B cell (primary cell): Measurements from ENCODE around the gene GLIPR2. TPM values are rescaled to one million over a fixed set of nuclear protein-coding genes. Genes with fewer than 3 reads are reported as not detected.

Experiments used
- ATAC-seq: fragments of 200-7000 bp; cut with Tn5 transposase; one replicate; pipeline ENCODE4 v1.10.0; 2021; ENCODE audit warnings: low read depth, mild to moderate bottlenecking, moderate number of reproducible peaks, moderate library complexity
- CTCF ChIA-PET: fragments of 350-600 bp; sonication (Branson Sonifier 250); formaldehyde crosslinking; loops from one replicate; lab custom pipeline; 2021; ENCODE audit warnings: antibody characterized with exemption, inconsistent platforms; lab: Charles Lee
- POLR2A ChIA-PET: fragments of 350-600 bp; sonication (Branson Sonifier 250); formaldehyde crosslinking; loops from one replicate; lab custom pipeline; 2021; ENCODE audit warnings: antibody characterized with exemption; lab: Charles Lee
- DNase-seq: peaks from one replicate; pipeline ENCODE4 v3.0.0; 2013
- H2AFZ ChIP-seq: 2 replicates; pipeline ENCODE4 v1.6.1; 2012; ENCODE audit warnings: mild to moderate bottlenecking, low read depth, low read length; ENCODE audit not compliant: insufficient read depth, poor library complexity, severe bottlenecking
- H3K27ac ChIP-seq, 2 donors: 1 replicate in 1 of 2; 2 replicates in 1 of 2; pipeline ENCODE4 v1.5.1; 2012 to 2013; ENCODE audit warnings: low read length in 2 of 2, mild to moderate bottlenecking in 2 of 2, moderate library complexity in 1 of 2
- H3K27me3 ChIP-seq, 4 experiments: fragments of 200-600 bp in 1 of 4; sonication (generic) in 1 of 4; replicated peaks in 1 of 4; 1 replicate in 2 of 4; 2 replicates in 2 of 4; pipeline versions ENCODE4 v1.6.1 to v1.7.0; 2013 to 2016; ENCODE audit warnings: low read length in 3 of 4, mild to moderate bottlenecking in 2 of 4, mixed read lengths in 1 of 4, moderate library complexity in 1 of 4; ENCODE audit not compliant: insufficient read depth in 4 of 4, control insufficient read depth in 3 of 4; ENCODE audit errors: control extremely low read depth in 1 of 4
- H3K36me3 ChIP-seq, 2 experiments: replicated peaks in 1 of 2; 1 replicate in 1 of 2; 2 replicates in 1 of 2; pipeline versions ENCODE4 v1.6.1 to v1.7.1; 2013; ENCODE audit warnings: low read length in 1 of 2; ENCODE audit not compliant: insufficient read depth in 2 of 2, control insufficient read depth in 1 of 2; ENCODE audit errors: control extremely low read depth in 1 of 2, extremely low read depth in 1 of 2
- H3K4me1 ChIP-seq, 2 donors: fragments of 200-600 bp in 1 of 2; sonication (generic) in 1 of 2; 1 replicate in 1 of 2; 2 replicates in 1 of 2; pipeline versions ENCODE4 v1.5.1 to v1.6.1; 2013 to 2017; ENCODE audit warnings: low read length in 2 of 2; ENCODE audit not compliant: control insufficient read depth in 2 of 2, insufficient read depth in 2 of 2
- H3K4me2 ChIP-seq: replicated peaks from 2 replicates; pipeline ENCODE3; 2012; ENCODE audit warnings: mild to moderate bottlenecking, low read depth, low read length; ENCODE audit not compliant: poor library complexity, severe bottlenecking
- H3K4me3 ChIP-seq, 5 experiments: fragments of 200-600 bp in 1 of 5; sonication (generic) in 1 of 5; 1 replicate in 3 of 5; 2 replicates in 2 of 5; pipeline versions ENCODE4 v1.5.1 to v1.7.0; 2011 to 2016; ENCODE audit warnings: low read length in 4 of 5, mild to moderate bottlenecking in 4 of 5, low read depth in 2 of 5, control low read depth in 1 of 5, moderate library complexity in 1 of 5; ENCODE audit not compliant: insufficient read depth in 1 of 5; ENCODE audit errors: control extremely low read depth in 1 of 5, extremely low read depth in 1 of 5
- H3K79me2 ChIP-seq: fragments of 200-600 bp; sonication (generic); one replicate; pipeline ENCODE4 v1.6.0; 2016; ENCODE audit warnings: low read length; ENCODE audit not compliant: control insufficient read depth, insufficient read depth
- H3K9ac ChIP-seq: fragments of 200-600 bp; sonication (generic); 2 replicates; pipeline ENCODE4 v1.6.1; 2017; ENCODE audit warnings: mild to moderate bottlenecking, low read length, moderate library complexity
- H3K9me3 ChIP-seq, 3 donors: one replicate each; pipeline versions ENCODE4 v1.6.1 to v1.7.1; 2013; ENCODE audit warnings: low read length in 2 of 3; ENCODE audit not compliant: control insufficient read depth in 2 of 3, insufficient read depth in 1 of 3; ENCODE audit errors: control extremely low read depth in 1 of 3
- H4K20me1 ChIP-seq: 2 replicates; pipeline ENCODE4 v1.6.0; 2012; ENCODE audit warnings: mild to moderate bottlenecking, low read length; ENCODE audit not compliant: insufficient read depth, control insufficient read depth, poor library complexity, severe bottlenecking
- H3K27ac Mint-ChIP-seq: one replicate; pipeline ENCODE4 v1.8.0; 2021; ENCODE audit warnings: mixed read lengths
- H3K27me3 Mint-ChIP-seq: one replicate; pipeline ENCODE4 v1.8.0; 2021; ENCODE audit warnings: mixed read lengths
- H3K4me1 Mint-ChIP-seq: one replicate; pipeline ENCODE4 v1.8.0; 2021; ENCODE audit warnings: mixed read lengths
- H3K4me3 Mint-ChIP-seq: one replicate; pipeline ENCODE4 v1.8.0; 2021; ENCODE audit warnings: mixed read lengths
- H3K9me3 Mint-ChIP-seq: one replicate; pipeline ENCODE4 v1.8.0; 2022; ENCODE audit warnings: mixed read lengths; ENCODE audit not compliant: insufficient read depth
- EZH2 ChIP-seq: IDR thresholded peaks from 2 replicates; pipeline ENCODE4 v1.6.1; 2012; ENCODE audit warnings: borderline replicate concordance, low read depth, mild to moderate bottlenecking, moderate library complexity, low read length; ENCODE audit not compliant: insufficient read depth, poor library complexity, severe bottlenecking
- WGBS: methylation state at CpG from one replicate; pipeline ENCODE4 v1.1.5; 2013; ENCODE audit warnings: missing lambda C conversion rate; ENCODE audit not compliant: insufficient coverage; 5-methylcytosine and 5-hydroxymethylcytosine counted together
- intact Hi-C: fragments of 100-400 bp; cut with micrococcal nuclease; formaldehyde crosslinking; loops from one replicate; pipeline ENCODE4 v1.10.0; 2022
- polyA plus RNA-seq: library from polyadenylated mRNA; depleted of rRNA; stranded (reverse); fragments of >200 nt; gene quantifications from 2 replicates; pipeline ENCODE4 v1.2.3, GENCODE V29; 2012
- total RNA-seq, 2 donors: library from RNA; stranded (reverse); fragments of 120-200 nt in 1 of 2; gene quantifications; 1 replicate in 1 of 2; 2 replicates in 1 of 2; pipeline versions ENCODE4 v1.2.3 to v1.2.4, GENCODE V29; 2013 to 2022
- TF ChIP-seq, protein P1 (sequence below): fragments of 200-600 bp; IDR thresholded peaks from one replicate; pipeline ENCODE4 v1.8.0; 2022; ENCODE audit warnings: antibody characterized with exemption, mild to moderate bottlenecking

GLIPR2 gene
- total and polyA plus RNA-seq, 2 donors (not counting 1 experiment from before 2014, with no cell fraction given) = 13.7 to 14.6 TPM

DNA sequence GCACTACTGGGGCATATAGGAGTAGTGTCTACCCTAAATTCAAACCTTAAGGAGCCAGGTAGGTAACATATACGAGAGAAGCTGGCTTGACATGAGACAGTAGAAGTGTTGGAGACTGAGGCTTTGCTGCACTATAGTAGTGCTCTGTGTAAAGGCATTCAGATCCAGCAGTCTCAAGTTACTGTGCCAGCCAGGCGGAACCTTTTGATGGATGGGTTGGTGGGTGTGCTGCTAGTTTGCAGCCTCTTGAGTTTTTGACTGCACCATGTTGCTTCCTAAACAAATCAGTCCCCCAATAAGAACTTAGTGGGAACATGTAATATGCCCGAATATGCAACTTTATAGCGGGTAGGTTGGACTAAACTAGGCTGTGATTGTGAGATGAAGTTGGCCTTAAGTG is 55.7 kb downstream of the GLIPR2 start:
- Histone ChIP-seq H3K27me3 (no peaks in the 10 kb centered on the region), H3K4me3 (peak overlapping the region in 4 of 5 experiments; percentile 90 to 96 (median 92)), H3K9ac (peak overlapping the region; percentile 89), H3K79me2 (peaks cover 62% of the 10 kb centered on the region), H4K20me1 (peaks cover 51% of the 10 kb centered on the region), H3K4me2 (peak overlapping the region; percentile 91), H3K4me1 (peaks cover 31 to 42% of the 10 kb centered on the region in 2 donors), H3K9me3 (no peaks in the 10 kb centered on the region), H2AFZ (no peak overlapping the region), H3K27ac (peak overlapping the region in 1 of 2 donors; percentile 93), H3K36me3 (peaks cover 0 to 17% of the 10 kb centered on the region in 2 experiments)
- ChIA-PET POLR2A (interaction anchor here (0.6 kb wide), 1 partner anchor 576 kb away, joined by 3 read pairs; no protein-coding TSS in a partner anchor), CTCF (interaction anchor here (0.6 to 7.1 kb wide), 4 partner anchors 24 to 1112 kb away, joined by 3 to 44 read pairs (median 4); partner anchors contain the start of genes CCIN and FANCG)
- DNase-seq (no peak), ATAC-seq (no peak)
- Mint-ChIP-seq H3K27ac (no peak overlapping the region), H3K4me1 (peaks cover 53% of the 10 kb centered on the region), H3K9me3 (no peaks in the 10 kb centered on the region), H3K4me3 (peak overlapping the region; percentile 91), H3K27me3 (no peaks in the 10 kb centered on the region)
- 81% methylated on average over 3 of the region's 4 CpGs for WGBS
- TF ChIP-seq, protein P1, sequence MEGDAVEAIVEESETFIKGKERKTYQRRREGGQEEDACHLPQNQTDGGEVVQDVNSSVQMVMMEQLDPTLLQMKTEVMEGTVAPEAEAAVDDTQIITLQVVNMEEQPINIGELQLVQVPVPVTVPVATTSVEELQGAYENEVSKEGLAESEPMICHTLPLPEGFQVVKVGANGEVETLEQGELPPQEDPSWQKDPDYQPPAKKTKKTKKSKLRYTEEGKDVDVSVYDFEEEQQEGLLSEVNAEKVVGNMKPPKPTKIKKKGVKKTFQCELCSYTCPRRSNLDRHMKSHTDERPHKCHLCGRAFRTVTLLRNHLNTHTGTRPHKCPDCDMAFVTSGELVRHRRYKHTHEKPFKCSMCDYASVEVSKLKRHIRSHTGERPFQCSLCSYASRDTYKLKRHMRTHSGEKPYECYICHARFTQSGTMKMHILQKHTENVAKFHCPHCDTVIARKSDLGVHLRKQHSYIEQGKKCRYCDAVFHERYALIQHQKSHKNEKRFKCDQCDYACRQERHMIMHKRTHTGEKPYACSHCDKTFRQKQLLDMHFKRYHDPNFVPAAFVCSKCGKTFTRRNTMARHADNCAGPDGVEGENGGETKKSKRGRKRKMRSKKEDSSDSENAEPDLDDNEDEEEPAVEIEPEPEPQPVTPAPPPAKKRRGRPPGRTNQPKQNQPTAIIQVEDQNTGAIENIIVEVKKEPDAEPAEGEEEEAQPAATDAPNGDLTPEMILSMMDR = no peak
- TF ChIP-seq EZH2 = no peak
- intact Hi-C loops = loop anchor here (5.0 kb wide), 3 partner anchors 280 to 460 kb away; partner anchors contain the start of genes CREB3 and TLN1

DNA sequence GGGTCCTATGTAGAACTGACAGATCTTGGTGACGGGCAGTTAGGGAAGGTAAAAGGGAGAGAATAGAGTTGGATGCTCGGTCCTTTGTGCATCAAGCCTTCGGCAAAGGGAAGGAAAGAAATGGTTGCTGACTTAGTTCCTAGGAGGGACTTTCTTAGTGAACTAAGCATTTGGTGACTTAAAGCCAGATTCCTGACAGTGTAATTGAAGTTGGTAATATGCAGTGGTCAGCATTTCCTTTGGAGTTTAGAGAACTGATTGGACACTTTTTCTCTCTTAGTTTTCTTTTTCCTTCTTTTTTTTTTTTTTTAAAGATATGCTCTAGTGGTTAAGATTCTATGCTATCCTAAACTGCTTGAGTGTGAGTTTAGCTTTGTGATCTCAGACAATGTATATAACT is 56.5 kb downstream of the GLIPR2 start:
- ATAC-seq (no peak), DNase-seq (no peak)
- Histone ChIP-seq H3K36me3 (peaks cover 1 to 25% of the 10 kb centered on the region in 2 experiments), H4K20me1 (peaks cover 55% of the 10 kb centered on the region), H3K79me2 (peaks cover 70% of the 10 kb centered on the region), H3K4me3 (peak overlapping the region in 1 of 5 experiments; percentile 92), H3K4me1 (peaks cover 28 to 37% of the 10 kb centered on the region in 2 donors), H2AFZ (no peak overlapping the region), H3K4me2 (peak overlapping the region; percentile 91), H3K27me3 (no peaks in the 10 kb centered on the region), H3K27ac (no peak overlapping the region), H3K9ac (peak overlapping the region; percentile 31), H3K9me3 (no peaks in the 10 kb centered on the region)
- CTCF ChIA-PET = interaction anchor here (0.7 to 7.1 kb wide), 3 partner anchors 25 to 136 kb away, joined by 3 to 44 read pairs (median 4); partner anchors contain the start of gene CCIN
- H3K4me3 Mint-ChIP-seq = peak overlapping the region; percentile 91
- H3K9me3 Mint-ChIP-seq = no peaks in the 10 kb centered on the region
- POLR2A ChIA-PET = no interaction called here
- intact Hi-C loops = loop anchor here (5.0 kb wide), 3 partner anchors 279 to 461 kb away; partner anchors contain the start of genes CREB3 and TLN1
- H3K27me3 Mint-ChIP-seq = no peaks in the 10 kb centered on the region
- 79% methylated on average over 3 of the region's 3 CpGs for WGBS
- peaks cover 48% of the 10 kb centered on the region for H3K4me1 Mint-ChIP-seq
- no peak overlapping the region for H3K27ac Mint-ChIP-seq
- TF ChIP-seq EZH2 = no peak
- TF ChIP-seq, protein P1 = no peak
